CD8-positive, alpha-beta memory T cell (primary cell): ENCODE results near the gene ATP2B2. TPM values are rescaled to one million over a fixed set of nuclear protein-coding genes. Genes with fewer than 3 reads are reported as not detected.

Experiments used
- CTCF ChIA-PET: fragments of 350-600 bp; sonication (Branson Sonifier 250); formaldehyde crosslinking; loops from one replicate; lab custom pipeline; 2021; ENCODE audit warnings: antibody characterized with exemption; lab: Charles Lee
- POLR2A ChIA-PET: fragments of 350-600 bp; sonication (Branson Sonifier 250); formaldehyde crosslinking; loops from one replicate; lab custom pipeline; 2021; ENCODE audit warnings: antibody characterized with exemption; lab: Charles Lee
- DNase-seq, 5 donors: peaks; one replicate each; pipeline versions ENCODE4 v3.0.0 to v3.0.0-alpha.2; 2020 to 2022; ENCODE audit warnings: mixed read lengths in 1 of 5
- H3K27ac ChIP-seq: one replicate; pipeline ENCODE4 v1.7.0; 2013; ENCODE audit warnings: low read depth, mild to moderate bottlenecking, low read length, moderate library complexity
- H3K27me3 ChIP-seq: 2 replicates; pipeline ENCODE4 v1.7.0; 2013; ENCODE audit warnings: low read length, mild to moderate bottlenecking; ENCODE audit not compliant: insufficient read depth, poor library complexity, severe bottlenecking
- H3K36me3 ChIP-seq: 2 replicates; pipeline ENCODE4 v1.7.0; 2013; ENCODE audit warnings: mild to moderate bottlenecking, low read length, moderate library complexity; ENCODE audit not compliant: insufficient read depth
- H3K4me1 ChIP-seq: 2 replicates; pipeline ENCODE4 v1.7.0; 2013; ENCODE audit warnings: mild to moderate bottlenecking, low read length, moderate library complexity; ENCODE audit not compliant: insufficient read depth
- H3K4me3 ChIP-seq: 2 replicates; pipeline ENCODE4 v1.7.0; 2013; ENCODE audit warnings: mild to moderate bottlenecking, low read length
- H3K9me3 ChIP-seq: 2 replicates; pipeline ENCODE4 v1.7.0; 2013; ENCODE audit warnings: mild to moderate bottlenecking, low read length
- H3K27ac Mint-ChIP-seq, 8 donors: one replicate each; pipeline ENCODE4 v1.8.0; 2020 to 2021; ENCODE audit warnings: mixed read lengths in 8 of 8, mild to moderate bottlenecking in 6 of 8, inconsistent platforms in 3 of 8, moderate library complexity in 3 of 8
- H3K27me3 Mint-ChIP-seq, 2 donors: one replicate each; pipeline ENCODE4 v1.8.0; 2020 to 2021; ENCODE audit warnings: mixed read lengths in 2 of 2, mild to moderate bottlenecking in 1 of 2, moderate library complexity in 1 of 2
- H3K36me3 Mint-ChIP-seq, 3 donors: one replicate each; pipeline ENCODE4 v1.8.0; 2020 to 2021; ENCODE audit warnings: mixed read lengths in 3 of 3, inconsistent platforms in 1 of 3, mild to moderate bottlenecking in 1 of 3
- H3K4me1 Mint-ChIP-seq, 3 donors: one replicate each; pipeline ENCODE4 v1.8.0; 2020 to 2021; ENCODE audit warnings: mixed read lengths in 3 of 3, inconsistent platforms in 1 of 3, mild to moderate bottlenecking in 1 of 3
- H3K4me3 Mint-ChIP-seq, 7 donors: one replicate each; pipeline ENCODE4 v1.8.0; 2020 to 2021; ENCODE audit warnings: mixed read lengths in 7 of 7, mild to moderate bottlenecking in 6 of 7, moderate library complexity in 4 of 7, inconsistent platforms in 2 of 7
- H3K9me3 Mint-ChIP-seq, 5 donors: one replicate each; pipeline ENCODE4 v1.8.0; 2020 to 2022; ENCODE audit warnings: mixed read lengths in 5 of 5, mild to moderate bottlenecking in 3 of 5, moderate library complexity in 2 of 5, inconsistent platforms in 1 of 5
- polyA plus RNA-seq: library from polyadenylated mRNA; unstranded; fragments of 300-500 nt; fragmentation: Illumina TruSeq; gene quantifications from one replicate; pipeline ENCODE4 v1.2.3, GENCODE V29; 2021
- total RNA-seq, 2 experiments: library from RNA; stranded (reverse); gene quantifications; one replicate each; pipeline ENCODE4 v1.2.3, GENCODE V29; 2021

Gene ATP2B2
- total RNA-seq (not detected), polyA plus RNA-seq (not detected)

DNA sequence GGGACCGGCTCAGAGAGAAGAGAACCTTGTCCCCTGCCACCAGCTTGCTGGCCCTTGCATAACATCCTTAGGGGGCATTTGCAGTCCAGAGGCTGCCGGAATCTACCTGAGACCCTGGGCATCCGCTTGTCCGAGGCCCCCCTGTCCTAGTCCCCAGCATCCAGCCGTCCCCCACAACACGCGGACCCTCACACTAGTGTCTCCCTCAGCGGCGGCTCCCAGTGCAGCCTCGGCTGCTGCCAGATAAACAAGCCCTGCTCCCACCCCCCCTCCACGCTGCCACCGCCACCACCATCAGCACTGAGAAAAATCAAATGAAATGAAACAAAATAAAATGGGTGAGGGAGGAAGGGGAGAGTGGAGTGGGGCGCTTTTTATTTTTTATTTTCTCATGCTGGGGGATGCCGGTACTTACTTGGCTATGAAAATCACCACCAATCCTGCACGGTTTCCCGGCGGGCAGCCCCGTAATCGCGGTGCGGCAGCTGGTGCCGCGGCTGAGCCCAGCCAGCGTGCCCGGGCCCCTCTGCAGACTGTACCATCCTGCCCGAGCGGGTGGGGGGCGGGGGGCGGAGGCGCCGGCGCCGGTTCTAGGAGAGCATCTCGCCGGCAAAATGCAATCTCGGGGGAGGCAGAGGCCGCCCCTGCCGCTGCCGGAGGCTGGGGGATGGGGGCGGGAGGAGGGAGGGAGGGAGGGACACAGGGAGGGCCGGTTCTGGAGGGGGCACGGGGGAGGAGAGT is at the start of gene ATP2B2:
Gene ATP2B2, minus strand, starts transcription at position 537 of the 741 bp plus-strand sequence. CDS start 56,043 bp downstream, outside the sequence.
- CTCF ChIA-PET: no interaction called here
- peaks cover 0 to 6% (median 0%) of the 10 kb centered on the region in 3 donors for H3K4me1 Mint-ChIP-seq
- Histone ChIP-seq H3K4me3 (no peak within 1 kb of the TSS), H3K4me1 (no peaks in the 10 kb centered on the region), H3K27ac (no peak within 1 kb of the TSS), H3K27me3 (peaks cover 7% of the 10 kb centered on the region), H3K9me3 (no peaks in the 10 kb centered on the region), H3K36me3 (no peaks in the 10 kb centered on the region)
- no peaks in the 10 kb centered on the region for H3K9me3 Mint-ChIP-seq
- H3K27ac Mint-ChIP-seq: no peak within 1 kb of the TSS
- H3K27me3 Mint-ChIP-seq: peaks cover 18 to 24% of the 10 kb centered on the region in 2 donors
- H3K36me3 Mint-ChIP-seq: no peaks in the 10 kb centered on the region
- H3K4me3 Mint-ChIP-seq: peak within 1 kb of the TSS in 6 of 7 donors; percentile 43 to 74 (median 60)
- no peak for DNase-seq
- POLR2A ChIA-PET: no interaction called here

- Mint-ChIP-seq H3K36me3 (no peaks in the 10 kb centered on the region), H3K4me3 (no peak overlapping the region), H3K4me1 (peaks cover 27 to 32% (median 31%) of the 10 kb centered on the region in 3 donors), H3K27ac (peak overlapping the region in 2 of 8 donors; percentile 51 to 52), H3K27me3 (peaks cover 1 to 8% of the 10 kb centered on the region in 2 donors), H3K9me3 (no peaks in the 10 kb centered on the region)
- Histone ChIP-seq H3K9me3 (no peaks in the 10 kb centered on the region), H3K27ac (no peak overlapping the region), H3K36me3 (no peaks in the 10 kb centered on the region), H3K4me3 (no peak overlapping the region), H3K27me3 (no peaks in the 10 kb centered on the region), H3K4me1 (peaks cover 16% of the 10 kb centered on the region)
- POLR2A ChIA-PET: no interaction called here
- no peak for DNase-seq
- CTCF ChIA-PET: interaction anchor here (0.7 kb wide), 1 partner anchor 10 kb away, joined by 3 read pairs; no protein-coding TSS in a partner anchor
These were observed 49.4 kb upstream of the ATP2B2 start for GRCh38 chr3:10554746-10555145.

DNA sequence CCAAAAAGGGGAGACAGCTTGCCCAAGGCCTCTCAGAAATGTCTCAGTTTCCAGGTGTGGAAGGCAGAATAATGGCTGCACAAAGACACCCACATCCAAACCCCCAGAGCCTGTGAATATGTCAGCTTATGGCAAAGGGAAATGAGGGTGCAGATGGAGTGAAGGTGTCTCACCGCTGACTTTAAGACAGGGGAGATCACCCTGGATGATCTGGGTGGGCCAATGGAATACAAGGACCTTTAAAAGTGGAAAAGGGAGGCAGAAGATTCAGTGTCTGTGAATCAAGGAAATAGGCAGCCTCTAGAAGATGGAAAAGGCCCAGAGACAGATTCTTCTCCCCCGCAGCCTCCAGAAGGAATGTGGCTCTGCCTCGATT is 48.8 kb upstream of the ATP2B2 start:
- H3K4me1 Mint-ChIP-seq: peaks cover 27 to 32% (median 32%) of the 10 kb centered on the region in 3 donors
- CTCF ChIA-PET: interaction anchor here (0.7 kb wide), 1 partner anchor 11 kb away, joined by 3 read pairs; no protein-coding TSS in a partner anchor
- Histone ChIP-seq H3K9me3 (no peaks in the 10 kb centered on the region), H3K4me1 (peaks cover 16% of the 10 kb centered on the region), H3K4me3 (no peak overlapping the region), H3K36me3 (no peaks in the 10 kb centered on the region), H3K27ac (no peak overlapping the region), H3K27me3 (no peaks in the 10 kb centered on the region)
- peaks cover 1 to 3% of the 10 kb centered on the region in 2 donors for H3K27me3 Mint-ChIP-seq
- H3K9me3 Mint-ChIP-seq: no peaks in the 10 kb centered on the region
- POLR2A ChIA-PET: no interaction called here
- H3K27ac Mint-ChIP-seq: peak overlapping the region in 4 of 8 donors; percentile 10 to 75 (median 62)
- no peaks in the 10 kb centered on the region for H3K36me3 Mint-ChIP-seq
- no peak for DNase-seq
- no peak overlapping the region for H3K4me3 Mint-ChIP-seq

DNA sequence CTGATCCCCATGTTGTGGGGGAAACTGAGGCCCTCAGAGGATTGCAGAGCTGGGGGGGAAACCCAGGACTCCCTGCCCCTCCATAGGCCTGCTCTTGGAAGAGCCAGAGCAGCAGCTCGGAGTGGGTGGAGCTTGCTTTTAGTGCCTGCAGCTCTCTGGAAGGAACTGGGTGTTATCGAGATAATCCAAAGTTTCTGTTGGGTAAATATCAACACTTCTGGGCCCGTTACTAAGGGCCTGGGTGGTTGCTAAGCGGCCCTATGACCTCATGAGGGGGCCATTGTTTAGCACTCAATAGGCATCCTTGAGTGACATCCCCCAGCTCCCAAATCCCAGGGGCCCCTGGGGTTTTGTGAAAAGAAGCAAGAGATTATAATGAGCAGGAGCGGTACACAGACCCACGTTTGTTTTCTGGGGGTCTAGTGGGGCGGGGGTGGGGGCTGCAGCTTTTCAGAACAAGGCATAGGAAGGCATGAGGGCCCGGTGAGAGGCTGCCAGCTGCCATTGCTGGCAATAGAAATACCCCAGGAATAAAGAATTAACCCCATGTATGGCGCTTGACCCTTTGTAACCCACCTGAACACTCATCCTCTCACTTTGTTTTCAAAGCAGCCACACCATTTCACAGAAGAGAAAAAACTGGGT is 48.3 kb upstream of the ATP2B2 start:
- peak in 1 of 5 donors; percentile 16 for DNase-seq
- H3K4me1 Mint-ChIP-seq: peaks cover 28 to 34% (median 33%) of the 10 kb centered on the region in 3 donors
- no peak overlapping the region for H3K4me3 Mint-ChIP-seq
- ChIA-PET CTCF (interaction anchor here (0.7 kb wide), 1 partner anchor 11 kb away, joined by 3 read pairs; no protein-coding TSS in a partner anchor), POLR2A (no interaction called here)
- peak overlapping the region in 4 of 8 donors; percentile 70 to 85 (median 74) for H3K27ac Mint-ChIP-seq
- no peaks in the 10 kb centered on the region for H3K9me3 ChIP-seq
- H3K4me3 ChIP-seq: no peak overlapping the region
- H3K27ac ChIP-seq: no peak overlapping the region
- H3K9me3 Mint-ChIP-seq: no peaks in the 10 kb centered on the region
- H3K27me3 Mint-ChIP-seq: peaks cover under 1 to 1% of the 10 kb centered on the region in 2 donors
- H3K36me3 ChIP-seq: no peaks in the 10 kb centered on the region
- H3K27me3 ChIP-seq: no peaks in the 10 kb centered on the region
- H3K4me1 ChIP-seq: peaks cover 16% of the 10 kb centered on the region
- no peaks in the 10 kb centered on the region for H3K36me3 Mint-ChIP-seq

DNA sequence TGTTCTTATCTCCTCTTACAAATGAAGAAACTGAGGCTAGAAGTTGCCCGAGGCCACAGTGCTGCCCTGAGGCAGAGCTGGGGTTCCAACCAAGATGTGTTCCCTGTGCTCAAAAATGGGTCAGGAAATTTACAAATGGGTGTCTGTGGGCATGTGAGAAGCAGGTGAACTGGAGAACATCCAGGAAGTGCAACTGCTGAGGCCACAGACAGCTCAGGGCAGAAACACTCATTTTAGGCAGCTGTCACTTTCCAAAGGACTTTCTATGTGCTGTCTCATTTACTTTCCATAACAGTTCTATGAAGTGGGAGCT is 47.2 kb upstream of the ATP2B2 start:
- POLR2A ChIA-PET: no interaction called here
- no peaks in the 10 kb centered on the region for H3K9me3 Mint-ChIP-seq
- CTCF ChIA-PET: no interaction called here

DNA sequence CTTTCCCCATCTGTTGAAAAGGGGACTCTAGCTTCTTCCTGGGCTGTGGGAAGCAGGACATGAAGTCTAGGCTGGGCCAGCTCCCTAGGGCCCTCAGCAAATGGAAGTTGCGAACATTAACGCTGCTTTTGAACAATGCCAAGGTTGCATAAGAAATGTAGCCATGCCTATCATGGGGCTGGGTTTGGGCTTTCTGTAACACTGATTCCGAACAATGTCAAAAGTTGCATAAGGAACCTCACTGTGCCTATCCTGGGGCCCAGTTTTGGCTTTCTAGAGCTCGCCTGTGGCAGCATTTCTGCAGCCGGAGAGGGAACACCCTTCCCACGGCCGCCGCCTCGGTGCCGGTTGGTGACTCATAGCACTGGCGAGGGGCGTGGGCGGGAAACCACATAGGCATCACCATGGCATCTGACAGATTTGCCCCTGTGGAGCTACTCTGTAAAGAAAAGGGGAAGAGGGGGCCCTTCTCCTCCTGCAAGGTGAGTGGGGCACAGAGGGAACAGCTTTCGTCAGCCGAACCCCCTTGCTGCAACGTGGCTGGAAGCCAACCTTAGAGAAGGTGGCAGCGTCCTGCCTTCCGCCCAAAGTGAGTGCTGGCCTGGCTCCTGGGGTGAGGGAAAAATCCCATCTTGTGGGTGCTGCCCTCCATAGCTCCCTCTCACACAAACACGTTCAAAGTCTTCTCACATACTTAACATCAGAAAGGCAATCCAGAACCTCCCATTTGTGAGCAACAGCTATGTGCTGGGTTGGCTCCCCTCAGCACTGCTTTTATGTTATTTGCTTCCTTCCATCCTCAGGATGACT is 46.6 kb upstream of the ATP2B2 start:
- no peaks in the 10 kb centered on the region for H3K9me3 Mint-ChIP-seq
- Histone ChIP-seq H3K27ac (no peak overlapping the region), H3K27me3 (no peaks in the 10 kb centered on the region), H3K4me3 (peak overlapping the region; percentile 12), H3K9me3 (no peaks in the 10 kb centered on the region), H3K4me1 (peaks cover 16% of the 10 kb centered on the region), H3K36me3 (no peaks in the 10 kb centered on the region)
- peak; percentile 28 to 72 (median 55) for DNase-seq
- CTCF ChIA-PET: no interaction called here
- peak overlapping the region; percentile 40 to 94 (median 87) for H3K27ac Mint-ChIP-seq
- peaks cover 1 to 8% of the 10 kb centered on the region in 2 donors for H3K27me3 Mint-ChIP-seq
- H3K4me1 Mint-ChIP-seq: peaks cover 33 to 38% (median 36%) of the 10 kb centered on the region in 3 donors
- POLR2A ChIA-PET: no interaction called here
- H3K36me3 Mint-ChIP-seq: no peaks in the 10 kb centered on the region
- peak overlapping the region; percentile 48 to 88 (median 76) for H3K4me3 Mint-ChIP-seq

More for the DNA sequence above, 47.2 kb upstream of the ATP2B2 start:
- Mint-ChIP-seq H3K4me3 (peak overlapping the region; percentile 48 to 88 (median 76)), H3K36me3 (no peaks in the 10 kb centered on the region), H3K27me3 (peaks cover 1 to 4% of the 10 kb centered on the region in 2 donors), H3K27ac (peak overlapping the region; percentile 40 to 94 (median 87)), H3K4me1 (peaks cover 34 to 40% (median 39%) of the 10 kb centered on the region in 3 donors)
- no peaks in the 10 kb centered on the region for H3K36me3 ChIP-seq
- H3K4me1 ChIP-seq: peaks cover 16% of the 10 kb centered on the region
- no peaks in the 10 kb centered on the region for H3K9me3 ChIP-seq
- DNase-seq: no peak
- H3K4me3 ChIP-seq: no peak overlapping the region
- no peaks in the 10 kb centered on the region for H3K27me3 ChIP-seq
- no peak overlapping the region for H3K27ac ChIP-seq

DNA sequence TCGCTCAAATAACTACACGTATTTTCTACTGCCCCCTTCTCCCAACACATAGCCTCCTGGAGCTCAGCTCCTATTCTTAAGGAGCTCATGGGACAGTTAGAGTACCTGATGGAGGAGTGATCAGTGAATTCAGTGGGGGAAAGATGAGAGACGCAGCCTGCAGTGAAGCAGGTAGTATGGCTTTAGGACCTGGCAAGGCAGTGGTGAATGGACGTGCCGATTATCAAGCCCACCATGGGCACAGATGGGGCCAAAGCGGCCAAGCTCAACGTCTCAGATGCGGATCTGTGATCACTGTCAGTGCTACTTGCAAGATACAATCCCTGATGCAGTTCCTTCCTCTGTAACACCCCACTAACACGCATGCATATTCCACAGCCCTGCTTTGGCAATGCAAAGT is 45.8 kb upstream of the ATP2B2 start:
- Histone ChIP-seq H3K27me3 (no peaks in the 10 kb centered on the region), H3K27ac (no peak overlapping the region), H3K4me3 (no peak overlapping the region), H3K9me3 (no peaks in the 10 kb centered on the region), H3K36me3 (no peaks in the 10 kb centered on the region), H3K4me1 (peaks cover 16% of the 10 kb centered on the region)
- peaks cover 33 to 38% (median 36%) of the 10 kb centered on the region in 3 donors for H3K4me1 Mint-ChIP-seq
- POLR2A ChIA-PET: no interaction called here
- peak overlapping the region in 2 of 8 donors; percentile 6 to 73 for H3K27ac Mint-ChIP-seq
- no peaks in the 10 kb centered on the region for H3K36me3 Mint-ChIP-seq
- peaks cover 1 to 8% of the 10 kb centered on the region in 2 donors for H3K27me3 Mint-ChIP-seq
- CTCF ChIA-PET: no interaction called here
- no peak for DNase-seq
- H3K4me3 Mint-ChIP-seq: no peak overlapping the region
- no peaks in the 10 kb centered on the region for H3K9me3 Mint-ChIP-seq
